Liver (tissue), 9 donors: ENCODE data around the gene SIT1. TPM values are rescaled to one million over a fixed set of nuclear protein-coding genes. Genes with fewer than 3 reads are reported as not detected.
"Not testable (repeated sequence)": the region's sequence is repeated elsewhere in the genome, so short reads cannot be mapped to it uniquely, and the experiment has no call there.

Source experiments
- DNase-seq: peaks from one replicate; pipeline ENCODE4 v3.0.0-alpha.2; 2017; ENCODE audit warnings: low spot score
- H3K27ac ChIP-seq, 2 donors: one replicate each; pipeline ENCODE4 v1.7.0; 2013; ENCODE audit warnings: inconsistent platforms in 2 of 2, low read length in 2 of 2, control low read depth in 1 of 2, low read depth in 1 of 2, mild to moderate bottlenecking in 1 of 2
- H3K27me3 ChIP-seq, 4 donors: one replicate each; pipeline versions ENCODE4 v1.6.1 to v1.7.0; 2013; ENCODE audit warnings: low read length in 3 of 4, inconsistent platforms in 1 of 4, mild to moderate bottlenecking in 1 of 4, moderate library complexity in 1 of 4; ENCODE audit not compliant: control insufficient read depth in 4 of 4, insufficient read depth in 4 of 4
- H3K36me3 ChIP-seq, 4 donors: one replicate each; pipeline versions ENCODE4 v1.6.1 to v1.7.0; 2013; ENCODE audit warnings: low read length in 3 of 4, mild to moderate bottlenecking in 3 of 4, low read depth in 1 of 4, moderate library complexity in 1 of 4; ENCODE audit not compliant: control insufficient read depth in 4 of 4, insufficient read depth in 3 of 4
- H3K4me1 ChIP-seq, 4 donors: one replicate each; pipeline versions ENCODE4 v1.6.1 to v1.7.0; 2013; ENCODE audit warnings: low read length in 3 of 4, mild to moderate bottlenecking in 3 of 4, moderate library complexity in 1 of 4; ENCODE audit not compliant: control insufficient read depth in 4 of 4, insufficient read depth in 4 of 4
- H3K4me3 ChIP-seq, 3 donors: one replicate each; pipeline versions ENCODE4 v1.6.1 to v1.7.0; 2013; ENCODE audit warnings: low read length in 3 of 3, control low read depth in 1 of 3, low read depth in 1 of 3, mild to moderate bottlenecking in 1 of 3
- H3K9ac ChIP-seq, 2 donors: one replicate each; pipeline ENCODE4 v1.7.0; 2013; ENCODE audit warnings: low read length in 2 of 2, mild to moderate bottlenecking in 2 of 2, moderate library complexity in 2 of 2, control low read depth in 1 of 2, low read depth in 1 of 2
- H3K9me3 ChIP-seq, 4 donors: one replicate each; pipeline versions ENCODE4 v1.6.1 to v1.7.0; 2013; ENCODE audit warnings: low read length in 3 of 4; ENCODE audit not compliant: control insufficient read depth in 4 of 4
- EGR1 ChIP-seq, 2 donors: IDR thresholded peaks; 2 replicates each; pipeline ENCODE4 v1.6.1; 2016 to 2018; ENCODE audit warnings: antibody characterized with exemption in 2 of 2, low read depth in 2 of 2
- FOXA1 ChIP-seq: IDR thresholded peaks from 2 replicates; pipeline ENCODE4 v1.6.1; 2016; ENCODE audit warnings: antibody characterized with exemption
- FOXA2 ChIP-seq: IDR thresholded peaks from 2 replicates; pipeline ENCODE4 v1.6.1; 2016; ENCODE audit warnings: antibody characterized with exemption
- GABPA ChIP-seq, 2 donors: IDR thresholded peaks in 1 of 2; conservative IDR thresholded peaks in 1 of 2; 2 replicates each; pipeline ENCODE4 v1.6.1; 2016; ENCODE audit warnings: antibody characterized with exemption in 2 of 2, mild to moderate bottlenecking in 1 of 2, moderate library complexity in 1 of 2
- JUND ChIP-seq, 2 donors: IDR thresholded peaks; 2 replicates each; pipeline ENCODE4 v1.6.1; 2016; ENCODE audit warnings: antibody characterized with exemption in 2 of 2
- MAX ChIP-seq: IDR thresholded peaks from 2 replicates; pipeline ENCODE4 v1.6.1; 2016; ENCODE audit warnings: antibody characterized with exemption
- NR2F2 ChIP-seq: IDR thresholded peaks from 2 replicates; pipeline ENCODE4 v1.6.1; 2016; ENCODE audit warnings: antibody characterized with exemption
- RAD21 ChIP-seq, 2 donors: IDR thresholded peaks; 2 replicates each; pipeline ENCODE4 v1.6.1; 2016; ENCODE audit warnings: antibody characterized with exemption in 2 of 2, mild to moderate bottlenecking in 2 of 2
- RXRA ChIP-seq, 2 donors: IDR thresholded peaks; 2 replicates each; pipeline ENCODE4 v1.6.1; 2017 to 2018; ENCODE audit warnings: antibody characterized with exemption in 2 of 2, mild to moderate bottlenecking in 1 of 2
- SP1 ChIP-seq: IDR thresholded peaks from 2 replicates; pipeline ENCODE4 v1.6.1; 2018; ENCODE audit warnings: antibody characterized with exemption, mild to moderate bottlenecking
- YY1 ChIP-seq: IDR thresholded peaks from 2 replicates; pipeline ENCODE4 v1.6.1; 2016; ENCODE audit warnings: antibody characterized with exemption, mild to moderate bottlenecking
- WGBS: extraction: QIAGEN DNeasy Blood & Tissue Kit; methylation state at CpG from one replicate; pipeline ENCODE4 v1.1.7; 2013; 5-methylcytosine and 5-hydroxymethylcytosine counted together
- polyA plus RNA-seq, 2 donors: library from polyadenylated mRNA; stranded (reverse) in 1 of 2; unstranded in 1 of 2; fragments of 200-250 nt in 1 of 2; fragments of >200 nt in 1 of 2; fragmentation: Nextera tagmentation in 1 of 2; extraction: Ambion mirVana in 1 of 2; gene quantifications; one replicate each; pipeline versions ENCODE4 v1.2.1 to v1.2.3, GENCODE V29; 2013 to 2015
- total RNA-seq, 2 donors: library from RNA; depleted of rRNA; stranded (reverse); fragments of >200 nt; gene quantifications; one replicate each; pipeline ENCODE4 v1.2.3, GENCODE V29; 2014
- TF ChIP-seq, protein P1 (sequence below): IDR thresholded peaks from 2 replicates; pipeline ENCODE4 v1.6.1; 2016; ENCODE audit warnings: antibody characterized with exemption
- TF ChIP-seq, protein P2 (sequence below): IDR thresholded peaks from 2 replicates; pipeline ENCODE4 v1.6.1; 2016; ENCODE audit warnings: antibody characterized with exemption, mild to moderate bottlenecking
- TF ChIP-seq, protein P3 (sequence below): IDR thresholded peaks from 2 replicates; pipeline ENCODE4 v1.6.1; 2016; ENCODE audit warnings: antibody characterized with exemption
- donor health status: healthy.
- donor health status: healthy.
- donor health status: healthy.
- donor health status: healthy.
- donor health status: healthy.

SIT1 gene
- total and polyA plus RNA-seq, 4 donors, result 0.17 to 1.1 (median 0.34) TPM

- 93% methylated on average over 2 of the region's 2 CpGs for WGBS
- TF ChIP-seq RAD21 (IDR thresholded peaks at IDR 0.05) (no peak), FOXA1 (no peak), MAX (no peak), EGR1 (IDR thresholded peaks at IDR 0.05; ENCODE audit: low read depth in 2 of 2) (no peak), YY1 (no peak), NR2F2 (no peak), FOXA2 (no peak), RXRA (IDR thresholded peaks at IDR 0.05) (no peak), SP1 (no peak), JUND (IDR thresholded peaks at IDR 0.05) (no peak), GABPA (IDR thresholded peaks at IDR 0.05 in 1 of 2, conservative IDR thresholded peaks at IDR 0.05 in 1 of 2) (no peak)
- TF ChIP-seq, protein P1, sequence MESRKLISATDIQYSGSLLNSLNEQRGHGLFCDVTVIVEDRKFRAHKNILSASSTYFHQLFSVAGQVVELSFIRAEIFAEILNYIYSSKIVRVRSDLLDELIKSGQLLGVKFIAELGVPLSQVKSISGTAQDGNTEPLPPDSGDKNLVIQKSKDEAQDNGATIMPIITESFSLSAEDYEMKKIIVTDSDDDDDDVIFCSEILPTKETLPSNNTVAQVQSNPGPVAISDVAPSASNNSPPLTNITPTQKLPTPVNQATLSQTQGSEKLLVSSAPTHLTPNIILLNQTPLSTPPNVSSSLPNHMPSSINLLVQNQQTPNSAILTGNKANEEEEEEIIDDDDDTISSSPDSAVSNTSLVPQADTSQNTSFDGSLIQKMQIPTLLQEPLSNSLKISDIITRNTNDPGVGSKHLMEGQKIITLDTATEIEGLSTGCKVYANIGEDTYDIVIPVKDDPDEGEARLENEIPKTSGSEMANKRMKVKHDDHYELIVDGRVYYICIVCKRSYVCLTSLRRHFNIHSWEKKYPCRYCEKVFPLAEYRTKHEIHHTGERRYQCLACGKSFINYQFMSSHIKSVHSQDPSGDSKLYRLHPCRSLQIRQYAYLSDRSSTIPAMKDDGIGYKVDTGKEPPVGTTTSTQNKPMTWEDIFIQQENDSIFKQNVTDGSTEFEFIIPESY, result no peak
- TF ChIP-seq, protein P2, sequence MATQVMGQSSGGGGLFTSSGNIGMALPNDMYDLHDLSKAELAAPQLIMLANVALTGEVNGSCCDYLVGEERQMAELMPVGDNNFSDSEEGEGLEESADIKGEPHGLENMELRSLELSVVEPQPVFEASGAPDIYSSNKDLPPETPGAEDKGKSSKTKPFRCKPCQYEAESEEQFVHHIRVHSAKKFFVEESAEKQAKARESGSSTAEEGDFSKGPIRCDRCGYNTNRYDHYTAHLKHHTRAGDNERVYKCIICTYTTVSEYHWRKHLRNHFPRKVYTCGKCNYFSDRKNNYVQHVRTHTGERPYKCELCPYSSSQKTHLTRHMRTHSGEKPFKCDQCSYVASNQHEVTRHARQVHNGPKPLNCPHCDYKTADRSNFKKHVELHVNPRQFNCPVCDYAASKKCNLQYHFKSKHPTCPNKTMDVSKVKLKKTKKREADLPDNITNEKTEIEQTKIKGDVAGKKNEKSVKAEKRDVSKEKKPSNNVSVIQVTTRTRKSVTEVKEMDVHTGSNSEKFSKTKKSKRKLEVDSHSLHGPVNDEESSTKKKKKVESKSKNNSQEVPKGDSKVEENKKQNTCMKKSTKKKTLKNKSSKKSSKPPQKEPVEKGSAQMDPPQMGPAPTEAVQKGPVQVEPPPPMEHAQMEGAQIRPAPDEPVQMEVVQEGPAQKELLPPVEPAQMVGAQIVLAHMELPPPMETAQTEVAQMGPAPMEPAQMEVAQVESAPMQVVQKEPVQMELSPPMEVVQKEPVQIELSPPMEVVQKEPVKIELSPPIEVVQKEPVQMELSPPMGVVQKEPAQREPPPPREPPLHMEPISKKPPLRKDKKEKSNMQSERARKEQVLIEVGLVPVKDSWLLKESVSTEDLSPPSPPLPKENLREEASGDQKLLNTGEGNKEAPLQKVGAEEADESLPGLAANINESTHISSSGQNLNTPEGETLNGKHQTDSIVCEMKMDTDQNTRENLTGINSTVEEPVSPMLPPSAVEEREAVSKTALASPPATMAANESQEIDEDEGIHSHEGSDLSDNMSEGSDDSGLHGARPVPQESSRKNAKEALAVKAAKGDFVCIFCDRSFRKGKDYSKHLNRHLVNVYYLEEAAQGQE, result no peak
- TF ChIP-seq, protein P3, sequence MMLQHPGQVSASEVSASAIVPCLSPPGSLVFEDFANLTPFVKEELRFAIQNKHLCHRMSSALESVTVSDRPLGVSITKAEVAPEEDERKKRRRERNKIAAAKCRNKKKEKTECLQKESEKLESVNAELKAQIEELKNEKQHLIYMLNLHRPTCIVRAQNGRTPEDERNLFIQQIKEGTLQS, result no peak
- peaks cover 0 to 2% (median 0%) of the 10 kb centered on the region in 4 donors for H3K4me1 ChIP-seq
- DNase-seq, result no peak
- peaks cover 0 to 3% (median 0%) of the 10 kb centered on the region in 4 donors for H3K27me3 ChIP-seq
- H3K9me3 ChIP-seq, result no peaks in the 10 kb centered on the region
- H3K4me3 ChIP-seq, result no peak overlapping the region
- no peak overlapping the region for H3K9ac ChIP-seq
- peaks cover 3 to 19% (median 8%) of the 10 kb centered on the region in 4 donors for H3K36me3 ChIP-seq
- no peak overlapping the region for H3K27ac ChIP-seq
These were observed 37.9 kb downstream of the SIT1 start for GRCh38 chr9:35612843-35613242.

- H3K9me3 ChIP-seq, H3K9ac ChIP-seq, H3K4me1 ChIP-seq, H3K4me3 ChIP-seq, H3K27ac ChIP-seq, DNase-seq, H3K27me3 ChIP-seq: not testable (repeated sequence)
- 92% methylated on average over 4 of the region's 4 CpGs for WGBS
- H3K36me3 ChIP-seq, result peaks cover 3 to 19% (median 8%) of the 10 kb centered on the region in 4 donors
These were observed 38.7 kb downstream of the SIT1 start for GRCh38 chr9:35612066-35612465.
